Activated CD4-positive, alpha-beta T cell treated with anti-CD3 and anti-CD28 coated beads for 36 hours (primary cell): ENCODE data around the gene SH3BP5L. TPM values are rescaled to one million over a fixed set of nuclear protein-coding genes. Genes with fewer than 3 reads are reported as not detected.
A peak's percentile ranks its signal among the peaks of the same experiment; 100 is the strongest.

ENCODE experiments used
- ATAC-seq: fragments of 200-7000 bp; cut with Tn5 transposase; one replicate; pipeline ENCODE4 v1.10.0; 2021; ENCODE audit warnings: mild to moderate bottlenecking, moderate library complexity
- CTCF ChIA-PET: fragments of 350-600 bp; sonication (Branson Sonifier 250); formaldehyde crosslinking; loops from one replicate; lab custom pipeline; 2021; ENCODE audit warnings: antibody characterized with exemption; lab: Charles Lee
- POLR2A ChIA-PET: fragments of 350-600 bp; sonication (Branson Sonifier 250); formaldehyde crosslinking; loops from one replicate; lab custom pipeline; 2021; ENCODE audit warnings: antibody characterized with exemption, inconsistent platforms; lab: Charles Lee
- DNase-seq: peaks from one replicate; pipeline ENCODE4 v3.0.0-alpha.2; 2020
- H3K27ac Mint-ChIP-seq: one replicate; pipeline ENCODE4 v1.8.0; 2021; ENCODE audit warnings: mixed read lengths
- H3K27me3 Mint-ChIP-seq: one replicate; pipeline ENCODE4 v1.8.0; 2021; ENCODE audit warnings: mixed read lengths
- H3K36me3 Mint-ChIP-seq: one replicate; pipeline ENCODE4 v1.8.0; 2021; ENCODE audit warnings: low read depth, mixed read lengths
- H3K4me1 Mint-ChIP-seq: one replicate; pipeline ENCODE4 v1.8.0; 2021; ENCODE audit warnings: mixed read lengths
- H3K4me3 Mint-ChIP-seq: one replicate; pipeline ENCODE4 v1.8.0; 2021; ENCODE audit warnings: mild to moderate bottlenecking, moderate library complexity, mixed read lengths
- H3K9me3 Mint-ChIP-seq: one replicate; pipeline ENCODE4 v1.8.0; 2021; ENCODE audit warnings: low read depth, mixed read lengths
- intact Hi-C, 2 experiments: fragments of 100-400 bp; cut with DNase I in 1 of 2; cut with micrococcal nuclease in 1 of 2; formaldehyde crosslinking; loops; one replicate each; pipeline versions ENCODE4 v1.14.2 to v1.15.1; 2022 to 2024; cut with DNase I, micrococcal nuclease
- total RNA-seq, 2 experiments: library from RNA; stranded (reverse); gene quantifications; one replicate each; pipeline ENCODE4 v1.2.3, GENCODE V29; 2021

The SH3BP5L gene
- total RNA-seq = 10 to 100 TPM; 20.1 to 21.3 TPM

DNA sequence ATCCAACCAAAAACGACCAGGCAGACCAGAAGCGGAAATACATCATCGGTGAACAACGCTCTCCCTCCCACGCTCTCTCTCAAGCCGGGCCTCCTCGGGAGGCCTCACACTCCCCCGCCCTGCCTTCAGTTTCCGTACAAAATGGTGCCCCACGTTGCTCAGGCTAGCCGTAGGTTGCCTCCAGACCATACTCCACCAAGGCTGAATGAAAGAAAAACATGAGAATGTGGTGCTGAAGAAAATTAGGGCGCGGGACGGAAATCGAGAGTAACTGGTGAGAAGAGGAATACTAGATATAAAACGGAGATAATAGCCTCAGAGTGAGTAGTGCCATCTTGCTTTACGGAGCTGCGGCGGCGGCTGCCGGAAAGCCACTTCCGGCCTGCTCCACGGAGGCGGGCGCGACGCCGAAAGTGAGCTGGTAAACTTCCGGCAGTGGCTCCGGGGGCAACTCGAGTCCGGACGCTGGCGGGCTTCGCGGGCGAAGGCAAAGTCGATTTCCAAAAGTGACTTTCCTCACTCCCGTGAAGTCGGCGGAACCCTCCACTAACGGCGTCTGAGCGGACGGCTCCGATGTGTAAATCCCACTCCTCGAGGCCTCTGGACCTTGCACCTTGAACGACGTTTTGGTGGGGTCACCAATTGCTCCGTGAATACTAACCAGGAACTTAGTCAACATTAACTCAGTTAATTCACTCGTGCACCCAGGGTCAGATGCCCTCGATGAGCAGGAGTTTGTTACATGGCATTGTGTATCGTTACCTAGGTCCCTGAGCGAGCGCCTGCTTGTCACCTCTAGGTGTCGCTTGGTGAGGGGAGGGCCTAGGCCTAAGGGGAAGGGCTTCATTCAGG lies at the start of gene SH3BP5L:
TSS of gene SH3BP5L (minus strand) at position 7 of the 852 bp plus-strand sequence. CDS start 980 bp downstream, outside the sequence.
- peaks cover 13% of the 10 kb centered on the region for H3K36me3 Mint-ChIP-seq
- H3K4me1 Mint-ChIP-seq = peaks cover 53% of the 10 kb centered on the region
- CTCF ChIA-PET = interaction anchor here (0.7 to 4.5 kb wide), 9 partner anchors 10 to 724 kb away, joined by 3 to 56 read pairs (median 5); partner anchors contain the start of genes ZNF672 and ZNF692
- intact Hi-C loops = loop anchor here (1.0 kb wide), 5 partner anchors 12 to 80 kb away; partner anchors contain the start of genes PGBD2 (in 2 of the 2), ZNF672 (in 2 of the 2) and ZNF692 (in 1 of the 2)
- no peaks in the 10 kb centered on the region for H3K9me3 Mint-ChIP-seq
- no peaks in the 10 kb centered on the region for H3K27me3 Mint-ChIP-seq
- peak; percentile 92 for ATAC-seq
- POLR2A ChIA-PET = interaction anchor here (0.6 to 3.7 kb wide), 6 partner anchors 12 to 201 kb away, joined by 3 to 29 read pairs (median 6); partner anchors contain the start of genes ZNF672 and ZNF692
- H3K4me3 Mint-ChIP-seq = peak within 1 kb of the TSS; percentile 85
- DNase-seq = peak; percentile 95
- peak within 1 kb of the TSS; percentile 99 for H3K27ac Mint-ChIP-seq

DNA sequence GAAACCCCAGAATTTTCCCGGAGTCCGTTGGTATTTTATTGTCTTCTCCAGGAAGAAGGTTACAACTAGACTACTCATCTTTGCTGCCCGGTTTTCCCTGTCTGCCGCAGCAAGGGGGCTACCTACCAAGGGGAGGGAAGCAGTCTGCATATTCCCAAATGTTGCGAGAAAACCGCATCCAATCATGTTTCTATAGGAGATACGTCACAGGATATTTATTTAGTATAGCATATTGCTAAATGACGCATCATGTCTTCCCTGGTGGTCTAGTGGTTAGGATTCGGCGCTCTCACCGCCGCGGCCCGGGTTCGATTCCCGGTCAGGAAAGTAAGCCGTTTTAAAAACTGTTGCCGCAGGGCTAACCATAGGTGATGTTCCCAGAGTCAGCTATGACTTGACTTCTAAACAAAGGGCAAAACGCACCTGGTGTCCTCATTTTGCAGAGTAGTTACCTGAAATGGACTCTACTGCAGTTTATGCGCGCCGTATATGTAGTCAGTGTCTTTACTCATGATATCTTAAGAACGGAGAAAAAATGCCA lies 48.3 kb upstream of the SH3BP5L start:
- Mint-ChIP-seq H3K9me3 (no peaks in the 10 kb centered on the region), H3K36me3 (peaks cover 5% of the 10 kb centered on the region), H3K27ac (peak overlapping the region; percentile 94), H3K27me3 (no peaks in the 10 kb centered on the region), H3K4me1 (peaks cover 25% of the 10 kb centered on the region), H3K4me3 (peak overlapping the region; percentile 87)
- POLR2A ChIA-PET = interaction anchor here (0.6 to 1.7 kb wide), 6 partner anchors 10 to 937 kb away, joined by 3 to 7 read pairs (median 4); partner anchors contain the start of genes SH3BP5L and ZNF692
- intact Hi-C loops = loop anchor here (1.0 kb wide), 6 partner anchors 11 to 48 kb away; partner anchors contain the start of genes PGBD2 (in 2 of the 2), ZNF692 (in 2 of the 2) and ZNF672 (in 1 of the 2)
- CTCF ChIA-PET = interaction anchor here (0.8 to 3.6 kb wide), 7 partner anchors 11 to 48 kb away, joined by 3 to 20 read pairs (median 7); partner anchors contain the start of genes PGBD2, SH3BP5L, ZNF672 and ZNF692
- DNase-seq = peak; percentile 87
- peak; percentile 59 for ATAC-seq

DNA sequence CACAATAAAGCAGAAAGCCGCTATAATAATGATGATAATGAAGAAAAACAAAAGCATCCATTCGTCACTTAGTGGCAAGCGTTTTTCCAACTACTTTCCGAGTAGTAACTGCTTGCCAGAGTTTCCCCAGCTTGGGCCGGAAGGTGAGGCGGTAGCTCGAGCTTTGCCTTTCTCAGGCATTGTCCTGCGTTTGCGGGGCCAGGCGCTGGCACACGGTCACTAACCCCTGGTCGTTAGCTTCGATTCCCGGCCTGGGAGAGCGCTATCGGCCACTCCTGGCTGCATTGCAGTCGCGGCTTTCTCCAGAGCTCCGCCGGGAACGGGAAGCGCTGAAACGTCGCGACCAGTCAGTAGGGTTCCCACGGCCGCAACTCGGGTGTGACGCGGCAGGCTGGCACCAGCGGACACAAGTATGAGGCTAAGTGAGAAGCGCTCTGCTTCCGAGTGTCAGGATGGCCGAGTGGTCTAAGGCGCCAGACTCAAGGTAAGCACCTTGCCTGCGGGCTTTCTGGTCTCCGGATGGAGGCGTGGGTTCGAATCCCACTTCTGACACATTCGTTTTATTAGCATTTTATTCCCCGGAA lies 47.8 kb upstream of the SH3BP5L start:
- H3K9me3 Mint-ChIP-seq = no peaks in the 10 kb centered on the region
- peak; percentile 95 for DNase-seq
- peaks cover 25% of the 10 kb centered on the region for H3K4me1 Mint-ChIP-seq
- ATAC-seq = peak; percentile 83
- peaks cover 5% of the 10 kb centered on the region for H3K36me3 Mint-ChIP-seq
- intact Hi-C loops = loop anchor here (1.0 kb wide), 5 partner anchors 10 to 47 kb away; partner anchors contain the start of genes ZNF692 (in 2 of the 2) and ZNF672 (in 1 of the 2)
- no peaks in the 10 kb centered on the region for H3K27me3 Mint-ChIP-seq
- peak overlapping the region; percentile 94 for H3K27ac Mint-ChIP-seq
- ChIA-PET POLR2A (interaction anchor here (0.6 to 1.7 kb wide), 6 partner anchors 9 to 936 kb away, joined by 3 to 7 read pairs (median 4); partner anchors contain the start of genes SH3BP5L and ZNF692), CTCF (interaction anchor here (0.8 to 3.6 kb wide), 8 partner anchors 11 to 47 kb away, joined by 3 to 20 read pairs (median 6); partner anchors contain the start of genes PGBD2, SH3BP5L, ZNF672 and ZNF692)
- H3K4me3 Mint-ChIP-seq = peak overlapping the region; percentile 87

DNA sequence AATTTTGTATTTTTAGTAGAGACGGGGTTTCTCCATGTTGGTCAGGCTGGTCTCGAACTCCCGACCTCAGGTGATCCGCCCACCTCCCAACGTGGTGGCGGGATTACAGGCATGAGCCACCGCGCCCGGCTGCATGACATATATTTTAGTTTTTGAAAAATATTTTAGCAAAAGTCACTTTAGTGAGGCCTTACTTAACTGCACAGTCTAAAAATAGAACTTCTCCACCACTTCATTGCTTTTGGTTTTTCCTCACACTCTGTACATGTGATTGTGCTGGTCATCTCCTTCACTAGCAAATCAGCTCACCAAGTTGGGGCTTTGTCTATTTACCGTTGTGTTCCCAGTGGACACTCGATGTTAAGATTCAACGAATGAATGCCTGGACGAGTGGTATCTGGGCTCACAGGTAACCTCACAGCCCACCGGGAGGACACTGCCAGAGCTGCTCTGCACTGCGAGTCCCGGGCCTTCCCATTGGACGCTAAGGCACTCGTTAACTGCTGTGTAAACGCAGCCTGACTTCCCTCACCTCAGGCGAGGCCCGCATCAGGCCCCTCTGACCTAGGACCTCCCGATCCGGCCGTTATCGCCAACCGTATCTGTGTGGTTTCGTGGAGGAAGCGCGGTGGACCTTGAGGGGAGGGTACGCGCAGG lies 47.2 kb upstream of the SH3BP5L start:
- ATAC-seq (peak; percentile 65), DNase-seq (peak; percentile 77)
- Mint-ChIP-seq H3K9me3 (no peaks in the 10 kb centered on the region), H3K36me3 (peaks cover 5% of the 10 kb centered on the region), H3K4me1 (peaks cover 25% of the 10 kb centered on the region), H3K4me3 (peak overlapping the region; percentile 87), H3K27me3 (no peaks in the 10 kb centered on the region), H3K27ac (peak overlapping the region; percentile 94)
- intact Hi-C loops = loop anchor here (1.0 kb wide), 5 partner anchors 10 to 47 kb away; partner anchors contain the start of genes ZNF692 (in 2 of the 2) and ZNF672 (in 1 of the 2)
- ChIA-PET CTCF (interaction anchor here (0.8 to 3.6 kb wide), 8 partner anchors 10 to 47 kb away, joined by 3 to 20 read pairs (median 6); partner anchors contain the start of genes PGBD2, SH3BP5L, ZNF672 and ZNF692), POLR2A (interaction anchor here (0.8 to 1.7 kb wide), 4 partner anchors 9 to 46 kb away, joined by 3 to 7 read pairs (median 4); partner anchors contain the start of genes SH3BP5L and ZNF692)

DNA sequence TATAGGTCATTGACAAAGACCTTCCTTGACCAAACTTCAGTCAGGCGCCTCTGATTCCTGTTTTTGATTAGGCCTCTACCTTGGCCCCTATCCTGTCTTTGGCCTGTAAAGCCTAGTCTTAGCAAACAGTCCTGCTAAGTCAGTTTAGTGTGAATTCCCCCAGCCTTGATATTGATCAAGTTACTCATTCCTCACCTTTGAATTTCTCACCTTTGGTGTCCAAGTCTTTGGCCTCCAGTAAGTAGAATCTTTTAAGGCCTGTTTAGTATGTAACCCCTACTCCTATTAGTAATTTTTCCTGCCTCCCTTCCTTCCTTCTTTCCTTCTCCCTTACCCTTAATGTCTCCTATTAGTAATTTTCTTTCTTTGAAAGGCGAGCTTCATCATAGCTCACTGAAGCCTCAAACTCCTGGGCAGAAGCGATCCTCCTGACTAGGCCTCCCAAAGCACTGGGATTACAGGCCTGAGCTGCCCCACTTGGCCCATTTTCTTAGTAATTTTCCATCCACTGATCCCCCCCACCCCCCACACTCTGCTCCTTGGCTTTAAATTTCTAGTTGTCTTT lies 46.2 kb upstream of the SH3BP5L start:
- Mint-ChIP-seq H3K36me3 (peaks cover 5% of the 10 kb centered on the region), H3K27ac (no peak overlapping the region), H3K9me3 (no peaks in the 10 kb centered on the region), H3K27me3 (no peaks in the 10 kb centered on the region), H3K4me1 (peaks cover 25% of the 10 kb centered on the region), H3K4me3 (no peak overlapping the region)
- DNase-seq (no peak), ATAC-seq (no peak)
- ChIA-PET POLR2A (no interaction called here), CTCF (interaction anchor here (2.3 to 3.6 kb wide), 2 partner anchors 9 to 13 kb away, joined by 18 to 20 read pairs; partner anchors contain the start of gene ZNF692)
- intact Hi-C loops = no loop called here

DNA sequence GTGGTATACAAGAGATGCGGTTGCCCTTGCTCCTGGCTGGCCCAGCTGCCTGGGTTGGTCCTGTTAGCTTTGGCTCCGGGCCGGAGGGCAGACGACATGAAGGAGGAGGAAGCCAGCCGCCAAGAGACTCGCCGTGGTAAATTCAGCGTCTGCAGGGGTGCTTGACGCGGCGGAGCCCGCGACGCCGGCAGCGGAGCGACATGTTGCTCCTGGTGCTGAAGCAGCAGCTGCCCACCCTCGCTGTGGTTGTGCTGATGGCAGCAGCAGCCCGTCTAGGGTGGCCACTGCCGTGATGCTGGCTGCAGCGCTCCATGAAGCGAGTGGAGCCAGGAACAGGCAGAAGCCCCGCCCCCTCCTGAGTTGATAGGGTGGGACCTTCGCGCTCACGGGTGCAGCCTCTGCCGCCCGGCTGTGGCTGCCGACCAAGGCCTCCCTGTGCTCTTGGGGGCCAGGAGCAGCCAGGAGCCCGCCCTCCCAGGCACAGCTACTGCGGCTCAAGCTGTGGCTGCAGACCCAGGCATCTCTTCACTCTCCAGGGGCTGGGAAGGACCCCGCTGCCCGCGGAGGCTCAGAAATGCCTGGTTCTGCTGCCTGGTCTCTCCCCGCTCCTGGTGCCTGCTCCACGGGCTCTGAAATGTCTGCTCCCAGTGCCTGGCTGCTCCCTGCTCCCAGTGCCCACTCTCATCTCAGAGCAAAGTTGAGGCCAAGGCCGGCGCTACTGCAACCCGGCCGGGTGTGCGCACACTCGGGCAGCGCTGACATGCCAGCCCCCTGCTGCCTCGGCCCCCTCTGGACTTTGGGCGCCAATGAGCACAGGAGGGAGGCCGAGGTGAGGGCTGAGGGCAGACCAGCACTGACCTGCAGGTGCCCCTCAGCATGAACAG lies 37.5 kb upstream of the SH3BP5L start:
- POLR2A ChIA-PET = interaction anchor here (1.2 kb wide), 3 partner anchors 10 to 37 kb away, joined by 4 to 5 read pairs (median 5); partner anchors contain the start of genes SH3BP5L and ZNF672
- intact Hi-C loops = loop anchor here (1.0 kb wide), 3 partner anchors 10 to 43 kb away; partner anchors contain the start of genes PGBD2 (in 1 of the 2) and ZNF672 (in 1 of the 2)
- DNase-seq (peak; percentile 88), ATAC-seq (peak; percentile 67)
- Mint-ChIP-seq H3K4me3 (peak overlapping the region; percentile 84), H3K9me3 (no peaks in the 10 kb centered on the region), H3K4me1 (peaks cover 28% of the 10 kb centered on the region), H3K27me3 (no peaks in the 10 kb centered on the region), H3K27ac (peak overlapping the region; percentile 87), H3K36me3 (peaks cover 5% of the 10 kb centered on the region)
- CTCF ChIA-PET = interaction anchor here (0.8 to 3.5 kb wide), 2 partner anchors 10 to 25 kb away, joined by 3 to 20 read pairs; partner anchors contain the start of gene ZNF672

DNA sequence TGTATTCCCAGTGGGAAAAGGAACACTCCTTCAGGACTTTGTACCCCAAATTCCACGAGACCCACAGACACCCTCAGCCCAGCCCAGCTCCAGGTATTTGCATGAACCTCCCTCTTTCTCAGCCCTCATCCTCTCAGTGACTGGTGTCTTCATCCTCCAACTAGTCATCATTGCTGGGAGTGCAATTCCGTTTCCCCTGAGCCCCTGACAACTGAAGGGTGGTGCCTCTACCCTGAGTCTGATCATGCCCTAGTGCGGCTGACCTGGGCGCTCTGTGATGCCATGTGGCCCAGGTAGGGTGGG lies 36.9 kb upstream of the SH3BP5L start:
- peak; percentile 45 for ATAC-seq
- no peak for DNase-seq
- intact Hi-C loops = no loop called here

DNA sequence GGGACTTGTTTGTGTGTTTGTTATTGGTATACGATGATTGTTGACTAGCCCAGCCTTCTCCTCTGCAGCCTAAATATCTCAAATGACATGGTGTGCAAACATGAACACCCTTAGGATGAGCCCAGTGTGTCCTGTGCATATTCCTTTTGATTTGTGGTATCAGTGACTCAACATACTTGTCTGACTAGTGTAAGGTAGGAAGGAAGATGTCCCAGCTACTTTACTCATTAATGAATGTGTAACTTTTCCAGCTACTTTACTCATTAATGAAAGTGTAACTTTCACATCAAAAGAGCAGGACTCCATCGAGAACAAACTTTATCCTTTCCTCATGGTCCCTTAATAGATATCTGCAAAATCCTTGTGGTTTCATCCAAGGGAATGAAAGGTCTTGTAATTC lies 35.9 kb upstream of the SH3BP5L start:
- H3K27me3 Mint-ChIP-seq = no peaks in the 10 kb centered on the region
- peaks cover 9% of the 10 kb centered on the region for H3K36me3 Mint-ChIP-seq
- ATAC-seq = no peak
- H3K27ac Mint-ChIP-seq = no peak overlapping the region
- intact Hi-C loops = no loop called here
- peaks cover 33% of the 10 kb centered on the region for H3K4me1 Mint-ChIP-seq
- CTCF ChIA-PET = interaction anchor here (1.9 to 3.5 kb wide), 2 partner anchors 11 to 35 kb away, joined by 5 to 20 read pairs; partner anchors contain the start of gene SH3BP5L
- no peak overlapping the region for H3K4me3 Mint-ChIP-seq
- no peak for DNase-seq
- no peaks in the 10 kb centered on the region for H3K9me3 Mint-ChIP-seq
- POLR2A ChIA-PET = no interaction called here

More for the DNA sequence above, 36.9 kb upstream of the SH3BP5L start:
- H3K4me3 Mint-ChIP-seq = peak overlapping the region; percentile 84
- POLR2A ChIA-PET = interaction anchor here (1.2 kb wide), 3 partner anchors 11 to 37 kb away, joined by 4 to 5 read pairs (median 5); partner anchors contain the start of genes SH3BP5L and ZNF672
- H3K36me3 Mint-ChIP-seq = peaks cover 6% of the 10 kb centered on the region
- CTCF ChIA-PET = interaction anchor here (0.8 to 3.5 kb wide), 3 partner anchors 10 to 36 kb away, joined by 3 to 20 read pairs (median 5); partner anchors contain the start of genes SH3BP5L and ZNF672
- H3K9me3 Mint-ChIP-seq = no peaks in the 10 kb centered on the region
- peaks cover 28% of the 10 kb centered on the region for H3K4me1 Mint-ChIP-seq
- H3K27me3 Mint-ChIP-seq = no peaks in the 10 kb centered on the region
- peak overlapping the region; percentile 84 for H3K27ac Mint-ChIP-seq

DNA sequence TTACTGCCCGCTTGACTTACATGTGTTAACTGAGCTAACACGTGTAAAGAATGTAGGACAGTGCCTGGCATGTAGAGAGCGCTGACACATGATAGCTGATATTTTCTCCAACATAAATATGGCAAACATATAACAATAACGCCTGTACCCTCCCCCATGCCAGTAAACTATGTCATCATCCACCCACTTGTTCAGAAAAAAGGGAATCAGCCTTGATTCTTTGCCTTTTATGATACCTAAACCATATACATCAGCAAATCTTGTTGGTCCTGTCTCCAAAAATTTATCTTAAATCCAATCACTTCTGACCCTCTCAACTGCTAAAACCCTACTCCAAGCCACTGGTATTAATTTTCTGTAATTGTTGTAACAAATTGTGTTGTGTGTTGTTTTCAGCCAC lies 34.3 kb upstream of the SH3BP5L start:
- Mint-ChIP-seq H3K4me3 (peak overlapping the region; percentile 89), H3K4me1 (peaks cover 49% of the 10 kb centered on the region), H3K9me3 (no peaks in the 10 kb centered on the region), H3K36me3 (peaks cover 22% of the 10 kb centered on the region), H3K27ac (peak overlapping the region; percentile 99), H3K27me3 (no peaks in the 10 kb centered on the region)
- intact Hi-C loops = no loop called here
- ChIA-PET POLR2A (interaction anchor here (0.5 to 2.4 kb wide), 3 partner anchors 22 to 40 kb away, joined by 3 to 13 read pairs (median 10); partner anchors contain the start of genes SH3BP5L and ZNF672), CTCF (interaction anchor here (0.7 to 2.9 kb wide), 4 partner anchors 10 to 36 kb away, joined by 3 to 25 read pairs (median 10); partner anchors contain the start of gene ZNF672)
- DNase-seq = no peak
- no peak for ATAC-seq
